GM23248 (cell line): Measurements from ENCODE around the gene MAPK10.

Source experiments
- EZH2 ChIP-seq: fragments of 200-600 bp; sonication (generic); IDR thresholded peaks from 2 replicates; pipeline ENCODE4 v1.6.1; 2018; ENCODE audit warnings: antibody characterized with exemption, mild to moderate bottlenecking; ENCODE audit not compliant: insufficient read depth, poor library complexity, severe bottlenecking
- EZH2phosphoT487 ChIP-seq: fragments of 200-600 bp; sonication (generic); IDR thresholded peaks from 2 replicates; pipeline ENCODE4 v1.6.1; 2018; ENCODE audit warnings: antibody characterized with exemption, moderate library complexity, mild to moderate bottlenecking, low read depth; ENCODE audit not compliant: insufficient read depth

DNA sequence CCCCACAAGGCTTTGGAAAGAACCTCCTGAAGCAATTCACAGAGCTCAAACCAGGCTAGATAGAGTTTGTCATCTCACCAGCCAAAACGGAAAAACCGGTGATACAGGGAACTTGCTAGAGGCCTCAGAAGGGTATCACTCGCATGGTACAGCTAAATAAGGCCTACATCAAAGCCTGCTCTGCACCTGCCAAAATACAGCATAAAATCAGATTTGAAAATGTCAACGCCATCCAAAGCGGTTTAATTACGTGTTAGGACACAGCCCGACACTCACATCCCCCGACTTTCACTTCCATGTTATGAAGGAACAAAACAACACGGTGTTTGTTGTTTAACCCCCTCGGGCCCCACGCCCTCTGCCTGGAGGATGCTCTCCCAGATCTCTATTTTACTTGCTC, 65.0 kb downstream of the MAPK10 start:
- TF ChIP-seq EZH2 (no peak), EZH2phosphoT487 (no peak)
